ENCODE data around the gene PCCA.
"Not testable (repeated sequence)": the region's sequence is repeated elsewhere in the genome, so short reads cannot be mapped to it uniquely, and the experiment has no call there.

Gene PCCA

GRCh38 chr13:100549316-100549715 lies 460.4 kb downstream of the PCCA start:
- DNase-seq: no peak

GRCh38 chr13:100552755-100553154 lies 463.9 kb downstream of the PCCA start:
- no peak for DNase-seq

- no peak for DNase-seq
Measured at GRCh38 chr13:100559886-100560285, 471.0 kb downstream of the PCCA start.

- DNase-seq: no peak
Measured at GRCh38 chr13:100560498-100561157, 471.7 kb downstream of the PCCA start.

- no peak for DNase-seq
Measured at GRCh38 chr13:100561158-100561499, 472.2 kb downstream of the PCCA start.

GRCh38 chr13:100561599-100562204 lies 472.8 kb downstream of the PCCA start:
- no peak for DNase-seq

- DNase-seq: no peak
Measured at GRCh38 chr13:100563779-100564178, 474.9 kb downstream of the PCCA start.

GRCh38 chr13:100564444-100565223 lies 475.7 kb downstream of the PCCA start:
- DNase-seq: no peak

- no peak for DNase-seq
Measured at GRCh38 chr13:100565286-100565685, 476.4 kb downstream of the PCCA start.

GRCh38 chr13:100566543-100566942 lies 477.6 kb downstream of the PCCA start:
- DNase-seq: no peak

- peak; percentile 60 for DNase-seq
Measured at GRCh38 chr13:100573121-100573520, 484.2 kb downstream of the PCCA start.

- not testable (repeated sequence) for DNase-seq
Measured at GRCh38 chr13:100577239-100577638, 488.3 kb downstream of the PCCA start.

Measured in effector CD8-positive, alpha-beta T cell (primary cell).